A673 (cell line): ENCODE measurements around the gene ATP5F1C. TPM values are rescaled to one million over a fixed set of nuclear protein-coding genes. Genes with fewer than 3 reads are reported as not detected.

Experiments used
- BruUV-seq: library from RNA; stranded (reverse); fragments of 400-500 nt; replicated peaks from 2 replicates; lab custom pipeline; 2021; lab: Mats Ljungman, UMichigan
- CTCF ChIA-PET: fragments of 300-600 bp; sonication (Branson Sonifier 250); formaldehyde crosslinking; loops from one replicate; lab custom pipeline; 2022; ENCODE audit warnings: antibody characterized with exemption; lab: Charles Lee
- POLR2A ChIA-PET: fragments of 300-600 bp; sonication (Branson Sonifier 250); formaldehyde crosslinking; loops from one replicate; lab custom pipeline; 2022; ENCODE audit warnings: antibody characterized with exemption; ENCODE audit not compliant: low non-redundant PET; lab: Charles Lee
- DNase-seq: peaks from one replicate; pipeline ENCODE4 v3.0.0-alpha.2; 2015; ENCODE audit warnings: low spot score
- H3K27ac ChIP-seq: fragments of 200-600 bp; sonication (generic); 2 replicates; pipeline ENCODE4 v1.5.1; 2016; ENCODE audit warnings: mixed run types, low read depth, mild to moderate bottlenecking, mixed read lengths, antibody characterized with exemption, low read length; ENCODE audit not compliant: poor library complexity, severe bottlenecking
- H3K27me3 ChIP-seq: fragments of 200-600 bp; sonication (generic); replicated peaks from 2 replicates; pipeline ENCODE4 v1.6.1; 2017; ENCODE audit warnings: mixed run types, low read depth, mild to moderate bottlenecking, mixed read lengths, antibody characterized with exemption, low read length; ENCODE audit not compliant: insufficient read depth, poor library complexity
- H3K36me3 ChIP-seq: fragments of 200-600 bp; sonication (generic); 2 replicates; pipeline ENCODE4 v1.6.1; 2016; ENCODE audit warnings: mixed run types, mild to moderate bottlenecking, mixed read lengths, antibody characterized with exemption, low read length; ENCODE audit not compliant: insufficient read depth, poor library complexity, severe bottlenecking
- H3K4me1 ChIP-seq: fragments of 200-600 bp; sonication (generic); 2 replicates; pipeline ENCODE4 v1.6.1; 2017; ENCODE audit warnings: mixed run types, mild to moderate bottlenecking, mixed read lengths, antibody characterized with exemption, low read length; ENCODE audit not compliant: insufficient read depth, poor library complexity, severe bottlenecking
- H3K4me3 ChIP-seq: fragments of 200-600 bp; sonication (generic); 2 replicates; pipeline ENCODE4 v1.5.1; 2016; ENCODE audit warnings: low read depth, mixed run types, mild to moderate bottlenecking, mixed read lengths, low read length; ENCODE audit not compliant: poor library complexity, severe bottlenecking
- H3K9me3 ChIP-seq: fragments of 200-600 bp; sonication (generic); 2 replicates; pipeline ENCODE4 v1.6.1; 2016; ENCODE audit warnings: mixed run types, low read depth, mild to moderate bottlenecking, mixed read lengths, antibody characterized with exemption, low read length; ENCODE audit not compliant: poor library complexity, severe bottlenecking
- CTCF ChIP-seq: fragments of 300-800, 200-600 bp; sonication (generic); conservative IDR thresholded peaks from 2 replicates; pipeline ENCODE4 v1.5.1; 2017; ENCODE audit warnings: low read depth, mild to moderate bottlenecking, antibody characterized with exemption, low read length, moderate library complexity, mixed read lengths
- EZH2 ChIP-seq: fragments of 200-600 bp; sonication (generic); IDR thresholded peaks from 2 replicates; pipeline ENCODE4 v1.6.1; 2017; ENCODE audit warnings: borderline replicate concordance, low read depth, mild to moderate bottlenecking, mixed read lengths, antibody characterized with exemption, low read length; ENCODE audit not compliant: poor library complexity, severe bottlenecking
- intact Hi-C: fragments of 100-400 bp; cut with micrococcal nuclease; formaldehyde crosslinking; loops from one replicate; pipeline ENCODE4 v1.10.0; 2022; ENCODE audit not compliant: unreplicated experiment
- total RNA-seq: library from RNA; stranded (reverse); gene quantifications from 2 replicates; pipeline ENCODE4 v1.2.3, GENCODE V29; 2021

ATP5F1C gene
- total RNA-seq, 1 experiment from 2014 or later = 401 TPM

- TF ChIP-seq EZH2 (no peak), CTCF (no peak)
- H3K4me3 ChIP-seq = no peak overlapping the region
- DNase-seq = no peak
- intact Hi-C loops = no loop called here
- no peaks in the 10 kb centered on the region for H3K4me1 ChIP-seq
- CTCF ChIA-PET = no interaction called here
- H3K36me3 ChIP-seq = no peaks in the 10 kb centered on the region
- no peaks in the 10 kb centered on the region for H3K27me3 ChIP-seq
- H3K9me3 ChIP-seq = peaks cover 6% of the 10 kb centered on the region
- no peak overlapping the region for H3K27ac ChIP-seq
- BruUV-seq = no TSS peak
- POLR2A ChIA-PET = no interaction called here
Observed at GRCh38 chr10:7856678-7857077, 68.7 kb downstream of the ATP5F1C start.

GRCh38 chr10:7857262-7857661, 69.3 kb downstream of the ATP5F1C start:
- POLR2A ChIA-PET = interaction anchor here (0.5 kb wide), 1 partner anchor 40 kb away, joined by 3 read pairs; no protein-coding TSS in a partner anchor
- DNase-seq = peak; percentile 9
- Histone ChIP-seq H3K36me3 (no peaks in the 10 kb centered on the region), H3K4me3 (no peak overlapping the region), H3K9me3 (peaks cover 12% of the 10 kb centered on the region), H3K4me1 (no peaks in the 10 kb centered on the region), H3K27me3 (no peaks in the 10 kb centered on the region), H3K27ac (no peak overlapping the region)
- CTCF ChIA-PET = no interaction called here
- intact Hi-C loops = no loop called here
- no peak for TF ChIP-seq EZH2
- no peak for TF ChIP-seq CTCF
- no TSS peak for BruUV-seq

Other genes with a start within 250 kb of the ATP5F1C start
- not detected in 2 replicates for gene ITIH5, start 121.2 kb upstream of the ATP5F1C start, total RNA-seq
- gene ITIH2, start 84.9 kb upstream of the ATP5F1C start, total RNA-seq = not detected in 2 replicates
- gene KIN, start 184 bp upstream of the ATP5F1C start, total RNA-seq = 14.9 and 16.3 TPM in 2 replicates
- gene TAF3, start 30.3 kb downstream of the ATP5F1C start, total RNA-seq = 12.3 and 14.0 TPM in 2 replicates